GM21367 (cell line): ENCODE measurements around the gene C13orf46.
"Not testable (repeated sequence)": the region's sequence is repeated elsewhere in the genome, so short reads cannot be mapped to it uniquely, and the experiment has no call there.

Experiments
- ATAC-seq: cut with Tn5 transposase; IDR thresholded peaks from one replicate; pipeline ENCODE4 v1.9.1; 2021; ENCODE audit not compliant: unreplicated experiment

C13orf46 gene

DNA sequence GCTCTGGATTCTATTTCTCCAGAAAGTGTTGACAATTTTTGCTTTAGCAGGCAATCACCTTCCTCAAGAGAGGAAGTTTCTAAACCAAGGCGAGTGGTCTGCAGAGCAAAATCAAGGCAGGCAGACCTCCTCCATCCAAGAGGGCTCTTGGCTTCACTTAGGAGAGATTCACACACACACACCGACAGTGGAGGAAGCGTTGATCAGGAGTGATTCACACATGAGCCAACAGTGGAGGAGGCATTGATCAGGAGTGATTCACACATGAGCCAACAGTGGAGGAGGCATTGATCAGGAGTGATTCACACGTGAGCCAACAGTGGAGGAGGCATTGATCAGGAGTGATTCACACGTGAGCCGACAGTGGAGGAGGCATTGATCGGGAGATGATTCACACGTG lies 60.5 kb downstream of the C13orf46 start:
- ATAC-seq: not testable (repeated sequence)

DNA sequence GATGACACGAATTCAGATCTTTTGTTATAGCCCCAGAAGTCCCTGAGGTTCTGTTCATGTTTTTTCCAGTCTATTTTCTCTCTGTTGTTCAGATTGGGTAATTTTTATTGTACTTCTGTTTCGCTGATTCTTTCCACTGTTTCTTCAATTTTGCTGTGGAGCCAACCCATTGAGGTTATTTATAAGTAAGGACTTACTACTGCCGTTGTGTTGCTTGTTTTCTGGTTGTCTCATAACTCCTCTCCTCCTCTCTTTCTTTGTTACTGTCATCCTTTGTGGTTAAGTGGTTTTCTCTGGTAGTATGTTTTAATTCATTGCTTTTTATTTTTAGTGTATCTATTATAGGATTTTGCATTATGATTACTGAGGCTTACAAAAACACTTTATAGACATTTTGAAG lies 61.3 kb downstream of the C13orf46 start:
- ATAC-seq: no peak

DNA sequence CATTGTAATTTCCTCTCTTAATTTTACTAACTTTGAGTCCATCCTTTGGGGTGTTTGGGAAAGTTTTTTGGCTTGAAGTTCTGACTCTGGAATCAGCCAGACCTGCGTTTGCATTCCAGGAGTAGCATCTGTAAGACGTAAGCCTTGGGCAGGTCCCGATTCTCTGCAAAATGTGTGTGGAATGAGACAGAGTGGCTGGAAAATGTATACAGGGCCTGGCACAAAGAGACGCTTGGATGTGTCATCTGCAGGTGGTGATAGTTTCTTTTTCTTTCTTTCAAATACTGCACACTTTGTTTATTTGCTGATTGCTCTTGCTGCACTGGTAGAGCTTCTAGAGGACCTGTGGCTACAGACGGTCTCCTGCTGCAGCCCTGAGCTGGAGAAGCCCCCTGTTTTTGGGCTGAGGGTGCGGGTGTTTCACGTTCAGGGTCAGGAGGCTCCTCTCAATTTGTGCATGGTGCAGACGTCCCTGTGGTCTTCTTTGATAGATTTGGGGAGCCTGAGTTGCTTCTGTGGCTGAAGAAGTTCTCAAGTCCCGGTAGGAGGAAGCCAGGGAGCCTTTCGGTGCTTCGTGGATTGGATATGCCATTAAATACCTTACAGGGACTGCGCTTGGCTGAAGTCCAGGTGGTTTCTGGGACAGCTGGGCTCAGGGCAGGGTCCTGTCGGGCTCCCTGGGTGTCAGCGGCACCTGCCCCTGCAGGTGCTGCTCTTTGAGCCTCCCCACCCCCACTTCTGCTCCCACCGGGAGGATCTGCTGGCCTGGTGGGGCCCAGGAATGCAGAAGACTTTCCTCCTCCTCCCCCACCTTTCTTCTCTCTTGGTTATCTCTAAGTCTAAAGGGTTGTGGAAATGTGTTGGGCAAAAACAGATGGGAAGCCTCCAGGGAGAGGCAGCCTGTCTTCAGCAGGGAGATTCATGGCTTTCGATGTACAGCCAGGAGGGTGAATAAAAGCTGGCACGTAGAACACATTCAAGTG lies 66.0 kb downstream of the C13orf46 start:
- ATAC-seq: no peak

DNA sequence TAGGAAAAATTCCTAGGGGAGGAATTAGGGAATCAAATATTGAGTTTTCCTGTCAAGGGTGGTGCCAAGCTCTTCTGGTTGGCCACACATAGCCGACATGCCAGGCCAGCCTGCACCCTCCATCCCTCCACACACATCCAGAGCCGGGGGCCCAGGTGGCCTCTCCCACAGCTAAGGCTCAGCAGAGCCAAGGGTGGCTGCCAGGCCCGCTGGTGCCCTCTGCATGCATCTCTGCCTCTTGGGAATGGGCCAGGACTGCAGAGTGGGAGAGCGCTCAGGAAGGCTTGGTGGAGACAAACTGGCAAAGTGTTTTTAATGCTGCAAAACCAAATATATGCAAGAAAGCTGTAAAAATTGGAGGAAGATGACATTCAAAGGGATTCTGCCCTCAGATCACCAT lies 67.3 kb downstream of the C13orf46 start:
- ATAC-seq: no peak

DNA sequence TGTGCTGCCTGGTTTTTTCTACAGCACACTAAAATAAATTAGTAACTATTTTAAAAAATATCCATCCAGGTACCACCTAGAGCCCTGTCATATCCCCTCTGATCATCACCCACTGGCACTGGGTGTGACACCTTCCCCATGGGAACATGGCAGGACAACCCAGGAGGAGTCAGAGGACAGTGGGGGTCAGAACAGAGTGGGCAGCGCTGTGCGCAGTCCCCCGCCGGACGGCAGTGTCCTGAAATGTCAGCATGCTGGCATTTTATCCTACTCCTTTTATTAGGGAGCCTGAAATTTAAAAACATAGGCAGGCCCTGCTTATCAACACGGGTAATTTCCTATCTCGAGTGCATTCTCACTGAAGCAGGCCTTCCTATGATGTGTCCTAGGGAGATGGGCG lies 67.9 kb downstream of the C13orf46 start:
- no peak for ATAC-seq

DNA sequence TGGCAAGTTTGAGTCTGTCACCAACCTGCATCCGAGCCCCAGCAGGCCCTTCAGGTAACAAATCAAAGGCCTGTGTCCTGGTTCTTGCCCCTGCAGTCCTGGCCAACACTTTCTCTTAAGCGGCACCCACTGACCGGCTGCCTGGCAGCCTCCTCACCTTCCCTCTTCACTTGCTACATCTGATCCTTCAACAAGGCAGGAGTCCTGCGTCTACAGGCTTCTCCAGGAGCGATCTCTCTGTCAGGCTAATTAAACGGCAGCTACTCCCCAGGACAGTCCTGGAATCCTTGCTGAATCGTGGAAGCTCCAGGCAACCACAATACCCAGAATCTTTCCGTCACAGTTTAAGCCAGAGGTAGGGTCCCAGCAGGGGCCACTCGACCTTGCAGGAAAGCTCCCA lies 68.9 kb downstream of the C13orf46 start:
- ATAC-seq: no peak

DNA sequence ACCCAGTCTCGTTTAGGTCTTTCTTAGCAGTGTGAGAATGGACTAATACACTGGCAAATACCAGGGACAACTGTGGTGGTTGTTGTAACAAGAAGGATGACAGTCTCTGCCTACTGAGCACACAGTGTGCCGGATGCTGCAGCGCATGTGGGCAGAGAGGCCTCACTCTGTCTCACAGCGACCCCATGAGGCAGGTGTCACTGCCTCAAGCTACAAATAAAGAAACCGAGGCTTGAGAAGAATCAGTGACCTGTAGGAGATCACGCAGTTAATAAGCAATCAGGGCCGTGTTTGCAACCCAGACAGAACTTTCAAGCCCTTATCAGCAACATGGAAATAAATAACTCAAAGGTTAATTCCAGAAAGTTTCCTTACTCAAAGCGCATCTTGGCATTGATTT lies 69.5 kb downstream of the C13orf46 start:
- no peak for ATAC-seq

DNA sequence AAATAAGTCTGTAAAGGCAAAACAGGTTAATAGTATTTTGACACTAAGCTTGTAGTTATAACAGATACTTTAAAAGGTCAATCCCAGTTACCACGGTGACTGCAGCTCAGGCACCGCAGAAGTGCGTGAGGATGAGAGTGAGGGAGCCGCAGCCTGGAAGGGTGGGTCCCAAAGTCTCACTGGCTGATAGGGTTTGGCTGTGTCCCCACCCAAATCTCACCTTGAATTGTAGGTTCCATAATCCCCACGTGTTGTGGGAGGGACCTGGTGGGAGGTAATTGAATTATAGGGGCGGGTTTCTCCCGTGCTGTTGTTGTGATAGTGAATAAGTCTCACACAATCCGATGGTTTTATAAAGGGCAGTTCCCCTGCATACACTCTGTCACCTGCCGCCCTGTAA lies 70.0 kb downstream of the C13orf46 start:
- no peak for ATAC-seq
